GM21576 (cell line): Measurements from ENCODE around the gene AP5Z1.
"Not testable (repeated sequence)": the region's sequence is repeated elsewhere in the genome, so short reads cannot be mapped to it uniquely, and the experiment has no call there.

Source experiments
- ATAC-seq: cut with Tn5 transposase; IDR thresholded peaks from one replicate; pipeline ENCODE4 v1.9.1; 2021; ENCODE audit warnings: mild to moderate bottlenecking, moderate library complexity; ENCODE audit not compliant: unreplicated experiment

The AP5Z1 gene

DNA sequence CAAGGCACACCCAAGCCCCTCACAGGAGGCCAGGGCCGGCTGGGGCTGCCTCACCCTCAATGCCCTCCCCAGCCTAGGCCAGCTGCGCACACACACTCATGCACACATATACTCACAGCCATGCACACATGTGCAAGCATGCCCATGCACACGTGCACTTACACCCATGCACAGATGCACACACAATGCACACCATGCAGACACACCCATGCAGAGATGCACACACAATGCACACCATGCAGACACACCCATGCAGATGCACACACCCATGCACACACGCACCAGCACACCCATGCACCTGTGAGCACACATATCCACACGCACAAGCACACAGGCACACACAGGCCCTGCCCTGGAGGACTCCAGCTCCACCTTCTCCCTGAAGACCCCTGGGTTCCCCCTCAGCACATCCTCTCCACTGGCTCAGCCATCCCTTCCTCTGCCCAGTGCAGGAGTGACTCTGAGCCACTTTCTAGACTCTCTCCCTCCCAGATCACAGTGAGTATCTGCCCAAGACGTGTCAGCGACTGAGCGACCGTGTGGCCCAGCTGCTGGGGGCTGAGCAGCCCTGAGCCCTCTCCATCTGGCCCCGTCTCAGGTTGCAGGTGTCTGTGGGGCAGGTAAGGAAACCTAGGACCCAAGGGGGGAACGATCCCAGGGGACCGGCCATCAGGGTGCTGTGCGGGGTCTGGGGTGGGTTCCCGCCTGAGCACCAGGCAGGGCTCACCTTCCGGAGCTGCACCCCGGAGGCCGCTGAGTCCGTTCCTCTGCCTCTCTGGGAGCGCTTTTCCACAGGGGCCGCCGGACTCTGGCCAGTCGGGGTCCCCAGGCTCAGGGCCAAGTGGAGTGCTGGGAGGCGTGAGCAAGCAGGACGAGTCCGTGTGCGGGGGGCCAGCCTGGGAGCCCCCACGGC is 25.8 kb downstream of the AP5Z1 start:
- ATAC-seq: no peak

DNA sequence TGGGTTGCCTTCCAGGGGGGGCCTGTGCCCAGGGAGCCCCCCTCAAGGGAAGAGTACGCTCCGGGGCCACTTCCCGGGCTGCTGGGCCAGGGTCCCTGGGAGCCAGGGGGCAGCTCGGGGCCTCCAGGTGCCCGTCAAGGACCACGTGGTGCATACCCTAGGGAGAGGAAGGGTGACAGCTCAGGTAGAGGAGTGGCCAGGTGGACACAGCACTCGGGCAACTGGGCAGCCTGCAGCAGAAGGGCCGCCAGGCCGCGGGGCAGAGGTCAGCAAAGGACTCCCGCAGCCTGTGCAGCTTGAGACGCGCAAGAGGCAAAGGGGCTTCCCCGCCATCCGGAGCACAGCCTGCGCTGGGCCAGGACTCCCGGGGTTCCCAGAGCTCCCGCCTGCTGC is 26.4 kb downstream of the AP5Z1 start:
- ATAC-seq: no peak

DNA sequence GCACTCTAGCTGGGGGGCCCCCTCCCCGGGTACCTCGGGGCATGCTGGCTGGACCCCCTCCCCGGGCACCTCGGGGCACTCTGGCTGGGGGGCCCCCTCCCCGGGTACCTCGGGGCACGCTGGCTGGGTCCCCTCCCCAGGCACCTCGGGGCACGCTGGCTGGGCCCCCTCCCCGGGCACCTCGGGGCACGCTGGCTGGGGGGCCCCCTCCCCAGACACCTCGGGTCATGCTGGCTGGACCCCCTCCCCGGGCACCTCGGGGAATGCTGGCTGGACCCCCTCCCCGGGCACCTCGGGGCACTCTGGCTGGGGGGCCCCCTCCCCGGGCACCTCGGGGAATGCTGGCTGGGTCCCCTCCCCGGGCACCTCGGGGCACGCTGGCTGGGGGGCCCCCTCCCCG is 27.2 kb downstream of the AP5Z1 start:
- not testable (repeated sequence) for ATAC-seq

DNA sequence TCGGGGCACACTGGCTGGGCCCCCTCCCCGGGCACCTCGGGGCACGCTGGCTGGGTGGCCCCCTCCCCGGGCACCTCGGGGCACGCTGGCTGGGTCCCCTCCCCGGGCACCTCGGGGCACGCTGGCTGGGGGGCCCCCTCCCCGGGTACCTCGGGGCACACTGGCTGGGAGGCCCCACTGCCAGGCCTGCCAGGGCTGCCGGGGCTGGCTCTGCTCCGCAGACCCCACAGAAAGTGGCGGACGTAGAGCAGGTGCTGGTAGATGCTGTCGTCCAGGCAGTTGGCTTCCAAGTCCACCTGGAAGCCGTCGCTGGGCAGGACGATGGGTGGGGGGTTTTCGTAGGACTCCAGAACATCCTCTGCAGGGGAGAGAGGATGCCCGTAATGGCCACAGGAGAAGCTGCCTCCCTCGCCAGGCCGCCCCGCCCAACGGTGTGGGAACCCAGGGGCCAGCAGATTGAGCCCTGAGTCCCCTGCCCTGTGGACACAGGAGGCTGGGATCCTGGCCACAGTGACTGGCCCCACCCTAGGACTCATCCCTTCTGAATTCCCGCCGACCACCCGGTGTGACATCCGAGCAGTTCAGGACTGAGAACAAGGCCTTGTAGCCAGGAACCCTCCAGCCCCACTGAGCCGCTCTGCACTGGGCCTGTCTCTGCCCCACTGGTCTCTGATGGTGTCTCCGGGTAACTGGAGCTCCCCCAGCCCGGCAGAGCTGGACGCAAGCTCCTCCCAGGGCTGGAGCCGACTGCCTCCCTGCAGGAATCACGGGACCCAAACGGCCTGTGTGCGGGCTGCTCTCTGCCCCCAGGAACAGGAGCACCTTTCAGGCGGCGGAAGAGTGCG is 28.2 kb downstream of the AP5Z1 start:
- no peak for ATAC-seq

DNA sequence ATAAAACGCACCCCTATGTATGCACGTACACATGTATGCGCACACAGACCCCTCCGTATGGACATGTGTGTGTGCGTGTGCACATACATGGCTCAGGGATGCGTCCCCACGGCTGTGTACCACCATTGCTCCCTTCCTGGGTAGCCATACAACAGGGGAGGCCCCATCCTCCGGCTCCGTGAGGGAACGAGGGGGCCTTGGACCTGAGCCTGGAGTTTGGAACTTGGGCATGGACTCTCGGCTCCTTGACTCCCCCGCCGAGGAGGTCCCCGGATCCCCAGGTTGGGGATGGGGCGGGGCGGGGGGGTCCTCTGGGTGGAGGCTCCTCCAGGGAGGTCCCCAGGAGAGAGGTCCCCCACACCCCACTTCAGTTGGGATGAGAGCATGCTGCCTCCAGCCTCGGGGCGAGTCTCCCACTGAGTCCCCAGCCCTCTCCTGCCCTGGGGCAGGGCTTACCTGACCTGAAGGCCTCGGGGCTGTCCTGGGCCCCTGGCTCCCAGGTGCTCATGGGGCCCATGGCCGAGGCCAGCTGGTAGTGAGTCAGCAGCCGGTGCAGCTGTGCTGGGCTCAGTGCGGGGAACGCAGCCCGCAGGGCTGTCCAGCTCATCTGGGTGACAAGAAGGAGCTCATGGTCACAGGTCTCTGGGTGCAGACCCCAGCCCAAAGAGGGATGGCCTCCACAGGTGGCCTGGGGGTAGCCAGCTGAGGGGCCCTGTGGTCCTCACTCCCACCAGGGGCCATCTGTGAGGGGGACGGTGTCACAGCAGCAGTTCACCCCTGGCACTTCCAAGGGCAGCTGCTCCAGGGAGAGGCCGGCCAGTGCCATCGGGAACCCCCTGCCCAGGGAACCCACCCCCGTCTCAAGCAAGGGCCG is 29.9 kb downstream of the AP5Z1 start:
- no peak for ATAC-seq

DNA sequence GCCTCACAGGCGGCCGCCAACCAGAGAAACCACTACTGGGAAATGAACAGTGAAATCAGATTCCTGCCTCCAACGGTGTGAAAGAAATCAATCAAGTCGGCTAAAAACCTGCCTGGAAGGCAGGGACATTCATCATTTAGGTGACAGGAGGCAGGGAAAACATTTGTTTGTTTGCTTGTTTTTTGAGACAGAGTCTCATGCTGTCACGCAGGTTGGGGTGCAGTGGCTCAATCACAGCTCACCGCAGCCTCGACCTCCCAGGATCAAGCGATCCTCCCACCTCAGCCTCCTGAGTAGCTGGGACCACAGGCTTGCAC is 30.5 kb downstream of the AP5Z1 start:
- no peak for ATAC-seq

DNA sequence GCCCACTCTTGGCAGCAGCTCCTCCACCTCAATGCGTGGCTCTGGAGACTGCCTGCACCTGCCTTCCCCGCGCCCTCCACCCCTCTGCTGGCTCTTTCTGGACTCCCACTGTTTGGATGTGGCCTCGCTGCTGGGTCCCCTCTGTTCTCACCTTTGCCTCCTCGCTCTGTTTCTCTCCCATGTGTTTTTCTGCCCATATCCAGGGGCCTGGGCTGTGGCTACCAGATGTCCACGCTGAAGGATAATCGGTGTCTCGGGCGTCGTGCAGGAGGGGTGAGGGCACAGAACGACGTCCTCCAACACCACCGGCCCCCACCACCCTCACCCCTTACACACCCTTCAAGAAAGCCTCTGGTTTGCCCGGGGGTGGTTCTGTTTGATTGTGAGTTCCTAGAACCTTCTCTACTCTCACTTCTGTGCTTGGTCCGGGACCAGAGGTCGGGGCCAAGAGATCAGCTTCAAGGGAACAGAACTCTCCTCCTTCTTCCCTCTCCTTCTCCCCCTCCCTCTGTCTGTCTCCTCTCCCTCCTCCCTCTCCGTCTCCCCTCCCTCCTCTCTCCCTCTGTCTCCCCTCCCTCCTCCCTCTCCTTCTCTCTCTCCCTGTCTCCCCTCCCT is 31.7 kb downstream of the AP5Z1 start:
- no peak for ATAC-seq

DNA sequence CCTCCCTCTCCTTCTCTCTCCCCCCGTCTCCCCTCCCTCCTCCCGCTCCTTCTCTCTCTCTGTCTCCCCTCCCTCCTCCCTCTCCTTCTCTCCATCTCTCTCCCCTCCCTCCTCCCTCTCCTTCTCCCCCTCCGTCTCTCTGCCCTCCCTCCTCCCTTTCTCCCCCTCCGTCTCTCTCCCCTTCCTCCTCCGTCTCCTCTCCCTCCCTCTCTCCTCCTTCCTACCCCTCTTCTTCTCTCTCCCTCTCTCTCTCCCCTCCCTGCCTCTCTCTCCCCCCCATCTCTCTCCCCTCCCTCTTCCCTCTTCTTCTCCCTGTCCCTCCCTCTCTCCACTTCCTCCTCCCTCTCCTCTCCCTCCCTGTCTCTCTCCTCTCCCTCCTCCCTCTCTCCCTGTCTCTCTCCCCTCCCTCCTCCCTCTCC is 32.2 kb downstream of the AP5Z1 start:
- ATAC-seq: no peak

DNA sequence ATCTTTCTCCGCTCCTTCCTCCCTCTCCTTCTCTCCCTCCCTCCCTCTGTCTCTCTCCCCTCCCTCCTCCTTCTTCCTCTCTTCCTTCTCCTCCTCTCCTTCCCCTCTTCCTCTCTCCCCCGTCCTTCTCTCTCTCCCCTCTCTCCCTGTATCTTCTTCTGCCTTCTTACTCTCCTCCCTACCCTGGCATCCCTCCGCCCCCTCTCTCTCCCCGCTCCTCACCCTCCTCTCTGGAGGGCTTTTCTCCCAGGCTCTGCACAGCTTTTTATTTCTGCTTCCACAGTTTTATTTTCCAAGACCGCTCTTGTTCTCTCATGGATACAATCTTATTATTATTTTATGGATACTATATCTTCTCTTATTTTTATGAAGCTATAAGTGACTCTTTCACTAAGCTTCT is 32.6 kb downstream of the AP5Z1 start:
- ATAC-seq: no peak

DNA sequence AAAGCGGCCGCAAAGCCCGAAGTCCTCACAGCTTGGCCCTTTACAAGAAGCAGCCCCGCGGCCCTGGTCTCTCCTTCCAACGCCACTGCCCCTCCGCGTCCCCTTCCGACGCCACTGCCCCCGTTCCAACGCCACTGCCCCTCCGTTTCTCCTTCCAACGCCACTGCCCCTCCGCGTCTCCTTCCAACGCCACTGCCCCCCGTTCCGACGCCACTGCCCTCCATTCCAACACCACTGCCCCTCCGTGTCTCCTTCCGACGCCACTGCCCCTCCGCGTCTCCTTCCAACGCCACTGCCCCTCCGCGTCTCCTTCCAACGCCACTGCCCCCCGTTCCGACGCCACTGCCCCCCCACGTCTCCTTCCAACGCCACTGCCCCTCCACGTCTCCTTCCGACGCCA is 33.1 kb downstream of the AP5Z1 start:
- no peak for ATAC-seq

DNA sequence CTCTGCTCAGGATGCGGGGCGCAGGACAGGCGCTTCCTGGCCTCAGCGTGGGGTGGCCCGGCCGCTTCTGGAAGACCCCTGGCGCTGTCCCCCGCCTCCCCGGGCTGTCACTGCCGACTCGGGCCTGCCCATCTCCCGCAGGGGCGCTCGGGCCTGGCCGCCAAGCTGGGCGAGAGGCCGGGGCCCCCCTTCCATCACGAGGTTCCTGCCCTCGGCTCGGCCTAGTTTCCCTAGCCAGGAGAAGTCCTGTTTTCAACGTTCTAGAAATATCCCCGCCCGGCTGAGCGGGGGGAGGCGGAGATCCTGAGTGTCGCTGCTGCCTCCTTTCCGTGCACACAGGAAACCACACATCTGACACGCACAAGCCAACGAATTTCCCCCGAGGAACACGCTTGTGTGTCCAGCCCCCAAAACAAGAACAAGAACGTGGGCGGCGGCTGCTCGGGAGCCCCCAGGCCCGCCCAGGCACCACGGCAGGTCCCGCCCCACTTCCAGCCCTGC is 33.7 kb downstream of the AP5Z1 start:
- ATAC-seq: no peak

DNA sequence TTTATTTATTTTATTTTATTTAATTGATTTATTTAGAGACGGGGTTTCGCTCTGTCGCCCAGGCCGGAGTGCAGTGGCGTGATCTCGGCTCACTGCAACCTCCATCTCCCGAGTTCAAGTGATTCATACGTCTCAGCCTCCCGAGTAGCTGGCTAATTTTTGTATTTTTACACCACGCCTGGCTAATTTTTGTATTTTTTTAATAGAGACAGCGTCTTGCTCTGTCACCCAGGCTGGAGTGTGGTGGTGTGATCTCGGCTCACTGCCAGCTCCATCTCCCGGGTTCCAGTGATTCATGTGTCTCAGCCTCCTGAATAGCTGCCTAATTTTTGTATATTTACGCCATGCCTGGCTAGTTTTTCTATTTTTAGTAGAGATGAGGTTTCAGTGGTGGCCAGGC is 34.2 kb downstream of the AP5Z1 start:
- ATAC-seq: no peak

DNA sequence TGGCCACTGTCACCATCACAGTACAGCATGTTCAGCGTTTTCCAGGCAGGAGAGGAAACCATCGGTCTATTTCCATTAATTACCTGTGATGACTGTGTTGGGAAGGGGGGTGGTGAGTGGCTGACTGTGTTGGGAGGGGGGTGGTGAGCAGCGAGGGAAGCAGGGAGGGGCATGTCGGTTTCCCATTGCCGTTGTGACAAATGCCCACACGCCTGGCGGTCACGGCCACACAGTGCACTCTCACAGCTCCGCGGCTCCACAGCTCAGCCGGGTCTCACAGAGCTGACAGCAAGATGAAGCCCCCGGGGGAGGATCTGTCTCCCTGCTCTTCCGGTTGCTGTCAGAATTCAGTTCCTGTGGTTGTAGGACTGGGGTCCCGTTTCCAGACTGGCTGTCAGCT is 39.0 kb downstream of the AP5Z1 start:
- no peak for ATAC-seq

DNA sequence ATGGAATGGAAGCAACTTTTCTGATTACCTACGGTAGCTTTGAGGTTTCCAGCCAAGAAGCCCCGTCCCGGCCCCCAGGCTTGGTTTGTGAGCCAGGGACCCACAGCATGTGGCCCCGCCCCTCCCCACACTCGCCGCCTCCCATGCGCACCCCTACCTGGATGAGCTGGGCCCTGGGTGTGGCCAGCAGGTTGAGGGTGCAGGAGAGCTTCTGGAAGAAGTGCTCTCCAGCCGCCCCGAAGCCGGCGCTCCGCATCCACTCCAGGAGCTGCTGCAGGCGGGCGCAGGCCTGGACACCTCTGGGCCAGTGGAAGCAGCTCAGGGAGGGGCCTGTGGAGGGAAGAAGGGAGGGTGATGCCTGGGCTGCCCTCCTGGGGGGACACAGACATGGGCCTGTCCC is 39.7 kb downstream of the AP5Z1 start:
- ATAC-seq: no peak

DNA sequence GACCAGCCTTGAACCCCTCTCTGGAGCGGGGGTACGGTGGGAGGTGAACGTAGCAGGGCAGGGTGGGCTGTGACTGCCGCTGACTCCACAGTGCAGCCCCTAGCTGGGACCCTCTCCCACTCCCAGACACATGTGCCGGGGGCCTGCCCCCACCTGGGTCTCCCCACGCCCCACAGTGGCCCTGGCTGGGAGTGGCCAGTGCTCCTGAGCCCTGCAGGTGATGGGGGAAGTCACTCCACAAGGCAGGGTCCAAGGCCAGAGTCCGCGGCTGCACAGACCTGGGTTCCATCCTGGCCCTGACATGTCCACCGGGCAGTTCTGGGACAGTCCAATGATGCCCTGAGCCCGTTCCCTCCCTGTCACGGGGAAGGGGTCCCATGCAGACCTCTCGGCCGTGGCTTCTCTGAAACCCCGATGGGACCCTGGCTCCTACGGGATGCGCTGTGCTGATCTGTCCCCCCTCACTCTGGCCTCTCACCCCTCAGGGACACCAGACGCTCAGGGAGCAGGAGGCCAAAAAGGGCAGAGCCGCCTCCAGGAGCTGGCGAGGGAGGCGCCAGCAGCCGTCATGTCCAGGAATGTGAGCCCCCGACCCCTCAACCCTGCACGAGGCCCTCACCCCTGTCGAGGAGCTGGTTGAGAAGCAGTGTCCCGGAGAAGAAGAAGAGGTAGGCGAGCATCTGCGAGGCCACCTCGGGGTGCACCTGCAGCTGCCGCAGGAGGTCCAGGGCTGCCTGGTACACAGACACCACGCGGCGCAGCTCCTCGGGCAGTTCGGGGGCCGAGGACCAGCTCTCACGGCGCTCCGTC is 40.4 kb downstream of the AP5Z1 start:
- ATAC-seq: no peak

DNA sequence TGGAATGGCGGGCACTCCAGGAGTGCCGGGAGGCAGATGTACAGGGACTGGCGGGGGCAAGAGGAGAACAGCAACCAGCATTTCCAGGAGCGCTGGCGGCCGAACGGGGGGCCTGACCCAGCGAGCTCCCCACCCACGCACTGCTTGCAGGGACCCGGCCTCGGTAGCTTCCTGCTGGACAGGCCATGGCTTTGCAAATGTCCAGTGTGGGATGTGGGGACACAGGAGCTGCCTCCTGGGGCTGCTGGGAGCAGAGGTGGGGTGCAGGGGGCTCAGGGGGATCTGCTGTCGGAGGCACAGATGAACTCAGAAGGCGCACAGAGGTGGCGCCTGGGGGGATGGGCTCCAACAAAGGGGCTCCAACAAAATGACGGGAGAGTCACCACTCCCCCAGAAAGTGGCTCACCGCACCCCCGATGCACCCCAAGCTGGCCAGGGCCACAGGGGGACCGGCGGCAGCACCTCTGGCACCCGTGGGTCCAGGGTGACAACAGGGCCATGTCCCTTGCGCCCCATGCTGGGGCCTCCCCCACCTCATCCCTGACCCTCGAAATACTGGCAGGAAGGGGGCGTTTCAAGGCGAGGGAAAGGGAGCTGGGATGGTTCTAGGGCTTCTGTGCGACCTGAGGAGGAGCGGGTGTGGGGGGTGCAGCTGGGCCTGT is 41.1 kb downstream of the AP5Z1 start:
- no peak for ATAC-seq

DNA sequence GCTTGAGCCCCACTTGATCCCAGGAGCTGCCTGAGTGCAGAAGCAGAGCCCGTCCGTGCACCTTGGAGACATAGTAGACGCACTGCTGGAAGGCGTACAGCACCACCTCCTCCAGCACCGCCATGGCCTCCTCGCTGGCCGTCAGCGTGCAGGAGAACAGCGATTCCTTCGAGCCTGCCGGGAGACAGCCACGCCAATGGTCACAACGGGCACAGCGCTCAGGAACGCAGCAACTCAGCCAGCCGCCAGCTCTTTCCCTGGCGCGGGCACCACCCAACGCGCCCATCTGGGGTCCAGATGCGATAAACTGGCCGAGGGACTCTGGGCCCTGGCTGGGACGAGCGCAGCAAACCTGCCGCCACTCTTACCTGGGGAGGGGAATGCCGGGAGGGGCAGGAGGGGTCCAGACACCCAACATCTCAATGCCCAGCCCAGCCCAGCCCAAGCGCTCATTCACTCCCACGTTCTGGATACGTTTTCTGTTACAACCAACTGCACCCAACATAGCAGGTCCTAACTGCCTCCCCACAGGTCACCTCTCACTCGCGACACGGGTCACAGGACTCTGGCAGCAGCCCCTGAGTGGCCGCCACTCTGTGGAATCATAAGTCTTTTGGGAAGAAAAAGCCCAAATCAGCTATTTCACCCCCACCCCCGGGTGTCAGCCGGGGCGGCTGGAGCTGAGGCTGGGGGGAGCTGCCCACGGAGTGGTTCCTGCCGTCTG is 41.9 kb downstream of the AP5Z1 start:
- ATAC-seq: no peak

DNA sequence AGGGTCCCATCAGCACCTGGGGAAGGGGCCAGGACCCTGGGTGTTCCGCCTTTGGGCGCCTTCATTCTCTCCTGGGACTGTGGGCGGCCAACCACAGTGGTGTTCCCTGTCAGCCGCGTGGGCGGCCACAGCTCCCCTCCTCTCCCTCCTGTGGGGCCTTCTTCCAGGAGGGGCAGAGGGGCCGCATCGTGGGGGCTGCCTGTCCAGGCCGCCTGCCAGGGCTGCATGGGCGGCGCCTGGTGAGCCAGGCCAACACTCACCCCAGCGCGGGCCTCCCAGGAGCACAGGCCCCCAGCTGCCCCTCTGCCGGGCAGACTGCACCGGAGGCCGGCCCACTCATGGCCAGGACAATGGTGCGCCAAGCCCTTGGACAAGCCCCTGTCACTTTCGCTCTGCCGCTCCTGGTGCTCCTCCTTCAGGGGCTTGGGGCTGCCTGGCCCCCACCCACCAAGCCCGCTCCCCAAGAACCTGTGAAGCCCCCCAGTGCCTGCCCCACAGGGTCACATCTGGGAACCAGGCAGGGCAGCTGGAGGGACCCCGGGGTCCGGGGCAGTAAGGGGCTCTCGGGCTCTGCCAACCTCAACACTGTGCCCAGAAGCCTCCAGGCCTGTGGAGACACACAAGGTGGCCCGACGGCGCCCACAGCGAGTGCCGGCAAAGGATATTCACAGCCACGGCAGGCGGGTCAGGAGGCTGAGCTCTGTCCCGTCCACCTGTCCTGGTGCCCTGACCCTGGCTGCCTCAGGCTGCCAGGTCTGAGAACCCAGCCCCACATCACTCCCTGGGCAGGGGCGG is 42.8 kb downstream of the AP5Z1 start:
- ATAC-seq: no peak
